Measurements from ENCODE around the gene FTCDNL1.
A peak's percentile ranks its signal among the peaks of the same experiment; 100 is the strongest.

The FTCDNL1 gene

GRCh38 chr2:199743415-199744120, 107.4 kb downstream of the FTCDNL1 start:
- DNase-seq = no peak

DNA sequence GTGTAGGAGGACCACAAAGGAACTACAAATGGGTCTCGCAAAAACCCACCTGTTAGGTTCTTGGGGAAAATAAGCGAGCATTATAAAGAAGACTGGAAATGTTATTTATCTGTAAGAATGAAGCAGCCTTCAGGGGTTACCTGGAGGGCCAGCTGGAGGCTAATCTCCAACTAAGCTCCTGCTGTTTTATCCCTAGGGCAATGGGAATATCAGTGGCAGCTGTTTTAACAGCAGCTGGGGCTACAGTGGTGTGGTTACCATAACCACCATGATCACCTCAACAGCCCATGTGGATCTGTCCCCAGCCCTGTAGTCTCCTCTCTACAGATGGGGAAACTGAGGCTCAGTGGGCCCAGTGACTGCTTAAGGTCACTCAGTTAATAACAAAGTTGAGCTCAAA, 108.1 kb downstream of the FTCDNL1 start:
- DNase-seq = no peak

DNA sequence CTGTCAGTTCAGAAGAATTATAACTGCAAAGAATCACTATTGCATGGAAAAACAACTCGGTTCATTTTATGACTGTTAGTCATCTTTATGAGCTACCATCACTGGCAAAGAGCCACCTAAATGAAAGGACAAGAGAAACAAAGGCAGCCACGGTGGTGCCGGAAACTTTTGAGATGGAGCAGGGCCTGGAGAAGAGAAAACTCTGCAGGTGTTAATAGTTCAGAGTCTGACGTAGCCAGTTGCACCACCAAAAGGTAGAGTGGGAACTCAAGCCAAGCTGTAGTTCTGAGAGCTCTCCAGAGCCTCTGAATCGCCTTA, 110.9 kb downstream of the FTCDNL1 start:
- DNase-seq = no peak

DNA sequence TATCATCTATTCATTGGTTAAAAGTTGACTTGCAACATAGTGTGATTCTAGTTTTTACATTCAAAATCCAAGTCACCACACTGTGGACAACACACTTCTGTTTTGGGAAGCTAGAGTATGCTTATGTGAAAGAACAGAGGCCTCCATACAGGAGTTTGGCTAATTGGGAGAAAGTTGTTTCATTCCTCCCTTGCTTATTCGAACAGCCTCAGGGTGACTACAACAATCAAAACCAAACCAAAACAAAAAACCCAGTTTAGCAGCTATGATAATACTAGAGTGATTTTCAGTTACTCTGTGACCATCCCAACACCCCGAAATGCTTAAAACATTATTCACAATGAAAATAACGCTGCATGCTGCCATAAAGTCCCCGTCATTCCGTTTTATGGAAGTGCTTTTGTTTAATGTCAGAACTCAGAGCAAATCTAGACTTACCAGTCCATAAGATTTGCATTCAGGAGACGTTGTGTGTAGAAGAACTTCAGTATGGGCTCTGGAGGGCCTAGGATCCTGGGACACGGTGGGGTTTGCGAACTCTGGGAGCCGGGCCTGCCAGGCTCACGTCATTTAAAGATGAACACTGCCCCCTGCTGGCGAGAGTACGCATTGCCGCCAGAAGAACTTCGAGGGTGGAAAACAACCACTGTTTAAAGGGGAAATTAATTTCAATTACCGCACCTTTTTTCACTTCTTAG, 111.4 kb downstream of the FTCDNL1 start:
- peak in 49 of 51 donors; percentile 2 to 84 (median 48) for DNase-seq

DNA sequence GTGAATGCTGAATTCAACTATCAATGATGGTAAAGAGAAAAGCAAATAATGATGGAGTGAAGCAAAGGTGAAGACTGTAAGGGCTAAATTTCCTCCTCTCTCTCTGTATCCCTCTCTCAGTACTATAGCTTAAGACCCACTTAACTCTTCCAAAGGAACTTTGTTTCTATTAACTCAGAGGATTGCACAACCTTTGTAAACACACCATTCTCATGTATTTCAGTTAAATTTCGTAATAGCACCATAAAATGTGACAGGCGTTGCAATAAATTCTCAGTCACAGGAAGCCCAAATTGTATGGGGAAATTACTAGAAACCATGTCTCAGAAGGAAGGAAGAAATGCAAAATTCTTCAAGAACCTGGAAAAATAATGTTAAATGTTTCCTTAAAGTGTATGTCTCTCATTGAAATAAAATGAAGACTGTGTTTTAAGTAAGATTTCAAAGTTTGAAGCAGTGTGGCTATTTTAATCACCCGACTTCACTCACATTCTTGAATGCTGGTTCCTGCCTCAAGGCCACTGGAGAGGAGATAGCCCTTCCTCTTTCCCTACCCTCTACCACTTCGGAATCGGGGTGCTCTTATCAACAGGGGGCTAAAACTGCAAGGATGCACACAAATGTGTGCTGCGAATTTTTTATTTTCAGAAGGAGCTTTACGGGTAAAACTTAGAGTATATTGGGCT, 112.1 kb downstream of the FTCDNL1 start:
- DNase-seq = no peak

GRCh38 chr2:199734651-199735050, 116.3 kb downstream of the FTCDNL1 start:
- no peak for DNase-seq

DNA sequence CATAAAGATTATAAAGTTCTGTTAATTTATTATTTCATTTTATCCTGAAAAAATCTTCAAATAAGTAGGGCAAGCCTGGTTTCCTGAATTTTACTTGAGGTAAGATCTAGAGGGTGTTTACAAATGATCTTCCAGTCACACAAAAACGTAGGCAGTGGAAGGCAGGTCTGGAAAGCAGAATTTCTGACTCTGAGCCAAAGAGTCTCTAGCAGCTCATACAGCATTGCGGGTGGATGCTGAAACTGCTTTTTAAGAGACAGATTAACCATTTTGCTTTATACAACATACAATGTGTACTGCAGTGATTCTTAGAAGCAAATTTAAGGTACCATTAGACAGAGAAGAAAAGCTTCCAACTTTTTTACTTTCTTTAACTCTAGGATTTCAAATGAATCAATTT, 117.0 kb downstream of the FTCDNL1 start:
- DNase-seq = no peak

DNA sequence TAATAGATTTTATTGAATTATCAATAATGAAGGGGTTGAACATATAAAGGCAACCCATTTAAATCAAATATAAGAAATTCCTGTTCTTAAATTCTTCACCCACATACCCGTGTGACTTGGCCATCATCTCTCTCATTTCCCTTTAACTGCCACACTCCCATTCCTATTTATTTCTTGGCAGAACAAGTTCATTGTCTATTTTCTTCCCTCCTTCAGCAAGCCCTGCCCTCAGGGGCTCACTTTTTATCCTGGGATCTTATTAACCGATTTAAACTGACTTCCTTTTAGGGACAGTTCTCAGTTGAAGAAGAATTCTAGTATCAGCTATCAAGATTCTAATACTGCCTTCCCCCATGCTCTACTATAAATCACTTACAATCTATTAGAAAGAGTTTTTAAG, 123.2 kb downstream of the FTCDNL1 start:
- DNase-seq = no peak

GRCh38 chr2:199727306-199727705, 123.7 kb downstream of the FTCDNL1 start:
- DNase-seq = no peak

DNA sequence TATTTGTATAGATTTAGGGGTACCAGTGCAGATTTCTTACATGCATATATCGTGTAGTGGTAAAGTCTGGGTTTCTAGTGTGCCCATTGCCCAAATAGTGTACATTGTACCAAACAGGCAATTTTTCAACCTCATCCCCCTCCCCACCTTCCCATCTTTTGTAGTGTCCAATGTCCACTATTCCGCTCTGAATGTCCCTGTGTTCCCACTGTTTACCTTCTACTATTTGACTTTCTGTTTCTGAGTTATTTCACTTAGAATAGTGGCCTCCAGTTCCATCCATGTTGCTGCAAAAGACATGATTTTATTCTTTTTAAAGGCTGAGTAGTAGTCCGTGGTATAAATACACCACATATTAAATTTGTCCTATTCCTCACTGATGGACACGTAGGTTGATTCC, 132.9 kb downstream of the FTCDNL1 start:
- DNase-seq = no peak

GRCh38 chr2:199717587-199717907, 133.4 kb downstream of the FTCDNL1 start:
- no peak for DNase-seq

DNA sequence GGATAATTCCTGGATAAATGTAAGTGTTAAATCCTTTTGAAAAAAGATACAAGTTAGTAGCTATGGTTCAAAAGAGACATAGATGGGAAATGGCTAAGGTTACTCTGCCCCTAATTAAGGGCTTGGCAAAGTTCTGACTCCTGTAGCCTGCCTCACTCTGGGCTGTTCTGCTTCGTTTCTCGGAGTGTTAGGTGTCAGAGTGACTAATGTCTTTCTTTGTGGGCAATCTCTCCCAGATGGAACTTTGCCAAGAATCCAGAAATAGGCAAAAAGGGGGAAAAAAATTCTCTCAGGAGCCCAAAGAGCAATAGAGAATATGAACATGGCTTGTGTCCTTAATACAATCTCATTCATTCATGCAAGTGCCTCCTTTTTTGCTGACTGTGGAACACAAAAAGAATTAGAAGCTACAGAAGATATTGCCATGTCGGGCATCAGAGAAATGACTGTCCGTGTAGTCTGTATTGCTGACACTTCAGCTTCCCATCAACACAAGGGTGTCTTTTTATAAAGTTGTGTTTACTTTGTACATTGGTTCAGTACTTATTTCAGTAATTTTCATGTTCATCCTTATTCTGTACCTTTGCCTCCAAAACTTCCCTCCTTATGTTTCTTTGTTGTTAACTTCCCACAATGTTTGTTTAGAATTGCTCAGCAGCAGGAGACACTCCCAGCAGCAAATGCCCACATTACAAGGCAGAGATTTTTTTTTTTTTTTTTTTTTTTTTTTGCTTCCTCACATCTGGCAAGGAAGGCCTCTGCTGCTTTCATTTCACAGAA, 134.0 kb downstream of the FTCDNL1 start:
- DNase-seq = peak in 4 of 51 donors; percentile 3 to 18 (median 4)

DNA sequence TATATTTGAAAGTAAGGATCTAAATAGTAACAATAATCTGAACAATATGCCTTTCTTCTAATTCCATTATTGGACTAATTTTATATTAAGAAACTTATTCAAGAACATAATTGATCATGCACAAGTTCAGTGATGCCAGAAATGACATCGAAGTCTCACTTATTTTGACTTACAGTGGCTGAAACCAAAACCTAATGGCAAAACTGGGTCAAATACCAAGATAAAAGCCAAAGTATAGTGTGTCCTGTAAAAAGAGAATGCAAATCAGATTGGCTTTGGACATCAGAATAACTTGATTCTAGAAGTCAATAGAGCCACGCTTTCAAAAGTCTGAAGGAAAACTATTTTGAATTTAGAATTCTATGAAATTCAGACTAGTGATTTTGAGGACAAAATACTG, 137.2 kb downstream of the FTCDNL1 start:
- no peak for DNase-seq

- DNase-seq = no peak
Observed at GRCh38 chr2:199710551-199710950, 140.4 kb downstream of the FTCDNL1 start.
